NCI-H69 (cell line): Measurements from ENCODE around the gene USH1C.

Source experiments
- DNase-seq: peaks from one replicate; lab custom pipeline; 2025; lab: John Stamatoyannopoulos, UW

The USH1C gene

DNA sequence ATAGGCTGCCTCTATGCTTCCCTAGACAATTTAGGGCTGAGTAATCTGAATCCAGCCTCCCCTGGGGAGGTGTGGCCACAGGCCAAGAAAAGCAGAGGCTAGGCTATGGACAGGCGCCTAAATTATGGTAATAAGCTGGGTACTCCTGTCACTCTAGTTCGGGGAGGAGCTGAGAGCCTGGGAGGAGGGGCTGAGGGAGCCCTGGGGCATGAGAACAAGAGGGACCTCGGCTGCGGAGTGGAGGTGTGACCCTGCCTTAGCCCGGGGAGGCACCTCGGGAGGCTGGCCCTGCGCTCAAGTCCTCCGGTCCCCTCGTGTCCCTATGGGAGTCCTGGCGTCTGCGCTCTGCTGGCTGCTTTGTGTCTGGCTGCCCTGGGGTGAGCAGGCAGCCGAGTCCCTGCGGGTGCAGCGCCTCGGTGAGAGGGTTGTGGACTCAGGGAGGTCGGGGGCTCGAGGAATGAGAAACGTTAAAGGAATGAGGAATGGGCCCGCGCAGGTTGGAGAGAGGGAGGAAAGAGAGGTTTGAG is 2.9 kb upstream of the USH1C start, which contains the start of gene OTOG:
Gene OTOG (plus strand): TSS at position 209 of the 527 bp plus-strand sequence. CDS start 114 bp downstream, at position 323.
- DNase-seq: peak; percentile 97

DNA sequence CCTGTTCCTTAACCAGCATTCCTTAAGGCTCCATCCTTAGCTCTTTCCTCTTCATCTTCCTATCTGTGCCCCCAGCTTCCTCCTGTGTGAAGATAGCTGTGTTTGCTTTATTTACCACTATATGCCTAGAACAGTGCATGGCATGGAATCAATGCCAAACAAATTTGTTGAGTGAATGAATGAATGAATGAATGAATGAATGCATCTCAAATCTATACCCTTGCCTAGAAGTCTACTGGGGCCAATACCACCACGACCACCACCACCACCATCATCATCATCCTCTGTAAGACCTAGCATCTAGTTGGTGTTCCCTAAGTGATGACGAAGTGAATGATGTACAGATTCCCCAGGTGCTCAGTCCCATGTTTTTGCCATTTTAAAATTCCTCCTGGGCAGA is 2.0 kb upstream of the USH1C start:
- no peak for DNase-seq

- no peak for DNase-seq
These were observed 539 bp downstream of the USH1C start for GRCh38 chr11:17543574-17544180.

DNA sequence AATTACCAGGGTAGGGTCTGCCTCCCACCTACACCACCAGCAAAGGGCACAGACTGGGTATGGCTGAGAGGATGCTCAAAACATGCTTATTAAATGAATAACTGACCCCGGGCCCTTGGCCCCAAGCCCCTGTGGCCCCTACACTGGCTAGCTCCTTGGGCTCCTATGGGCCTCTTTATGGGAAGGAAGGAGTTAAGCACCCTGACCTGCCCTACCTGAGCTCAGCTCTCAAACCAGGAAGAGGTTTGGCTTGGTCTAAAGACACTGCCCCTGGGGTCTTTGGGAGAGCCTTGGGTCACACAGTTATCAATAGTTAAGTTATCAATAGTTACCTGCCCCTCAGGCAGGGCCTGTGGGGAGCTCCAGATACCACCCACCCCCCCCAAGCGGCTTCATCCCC is 1.2 kb downstream of the USH1C start:
- DNase-seq: no peak

DNA sequence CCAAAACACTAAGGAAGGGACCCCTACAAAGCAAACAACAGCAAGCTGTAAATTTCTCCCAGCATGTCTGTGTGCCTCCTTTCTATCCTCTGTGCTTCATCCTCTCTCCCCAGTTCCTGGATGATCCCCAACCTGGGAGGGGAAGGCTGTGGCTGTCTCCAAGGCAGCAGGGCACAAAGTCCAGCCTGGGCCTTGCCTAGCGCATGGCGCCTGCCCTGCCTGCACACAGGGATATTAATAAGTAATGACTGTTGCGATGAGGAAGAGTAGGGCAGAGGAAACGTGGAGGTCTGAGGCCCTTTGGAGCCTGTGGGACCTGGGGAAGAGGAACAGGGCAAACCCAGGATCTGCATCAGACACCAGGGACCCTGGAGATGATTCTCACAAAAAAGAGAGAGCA is 2.0 kb downstream of the USH1C start:
- peak; percentile 41 for DNase-seq

GRCh38 chr11:17541330-17541885 is 2.8 kb downstream of the USH1C start:
- no peak for DNase-seq

- DNase-seq: no peak
These were observed 3.4 kb downstream of the USH1C start for GRCh38 chr11:17540807-17541206.

DNA sequence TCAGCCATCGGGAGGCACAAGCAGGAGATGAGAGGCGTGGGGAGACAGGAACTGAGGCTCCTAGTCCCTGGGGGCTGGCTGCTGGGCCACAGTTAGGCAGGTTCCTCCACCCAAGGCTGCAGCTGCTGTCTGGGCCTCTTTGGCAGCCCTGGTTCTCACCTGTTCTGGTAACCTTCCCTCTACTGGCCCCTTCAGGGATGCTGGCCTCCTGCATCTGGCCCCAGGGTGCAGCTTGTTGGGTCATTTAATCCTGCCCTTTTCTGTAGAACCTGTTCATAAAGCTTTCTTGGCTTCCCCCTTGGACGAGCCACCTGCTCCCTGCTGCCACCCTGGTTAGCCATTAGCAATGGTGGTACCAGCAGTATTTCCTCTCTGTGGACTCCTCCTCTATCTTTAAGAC is 5.5 kb downstream of the USH1C start:
- peak; percentile 47 for DNase-seq

GRCh38 chr11:17538054-17538453 is 6.2 kb downstream of the USH1C start:
- no peak for DNase-seq

DNA sequence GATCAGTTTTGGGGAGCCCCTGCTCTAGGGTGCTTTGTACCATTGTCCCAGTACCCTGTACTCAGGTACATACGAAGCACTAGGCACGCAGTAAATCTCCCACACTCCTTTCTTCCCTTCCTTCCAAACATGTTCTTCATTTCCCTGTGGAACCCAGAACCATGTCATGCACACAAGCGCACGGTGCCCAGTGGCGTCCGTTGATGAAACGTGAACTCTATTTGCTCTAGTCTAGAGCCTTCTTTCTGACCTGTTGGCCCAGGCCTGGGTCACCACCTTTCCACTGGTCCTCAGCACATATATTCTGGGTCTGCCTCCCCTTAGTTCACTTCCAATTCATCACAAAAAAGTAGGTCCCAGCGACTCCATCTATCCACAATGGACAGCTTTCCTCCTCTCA is 7.0 kb downstream of the USH1C start:
- DNase-seq: no peak

- DNase-seq: peak; percentile 15
These were observed 8.7 kb downstream of the USH1C start for GRCh38 chr11:17535488-17535887.

GRCh38 chr11:17533778-17534415 is 10.3 kb downstream of the USH1C start:
- DNase-seq: no peak

DNA sequence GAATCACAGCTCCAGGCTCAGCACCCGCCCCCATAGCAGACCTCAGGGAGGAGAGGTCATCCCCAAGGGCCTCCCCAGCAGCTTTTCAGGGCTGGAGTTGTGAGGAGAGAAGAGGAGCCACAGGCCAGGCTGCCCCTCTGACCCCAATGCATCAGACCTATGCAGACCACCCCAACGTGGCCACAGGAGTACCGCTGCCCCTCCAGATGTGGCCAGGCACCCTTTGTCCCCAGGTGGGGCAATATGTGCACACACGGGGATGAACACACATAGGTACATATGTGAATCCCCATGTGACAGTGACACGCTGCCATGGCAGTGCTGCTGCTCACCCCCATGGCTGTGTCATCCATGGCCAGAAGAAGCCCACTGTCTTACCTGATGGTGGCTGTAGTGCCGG is 10.9 kb downstream of the USH1C start:
- no peak for DNase-seq

DNA sequence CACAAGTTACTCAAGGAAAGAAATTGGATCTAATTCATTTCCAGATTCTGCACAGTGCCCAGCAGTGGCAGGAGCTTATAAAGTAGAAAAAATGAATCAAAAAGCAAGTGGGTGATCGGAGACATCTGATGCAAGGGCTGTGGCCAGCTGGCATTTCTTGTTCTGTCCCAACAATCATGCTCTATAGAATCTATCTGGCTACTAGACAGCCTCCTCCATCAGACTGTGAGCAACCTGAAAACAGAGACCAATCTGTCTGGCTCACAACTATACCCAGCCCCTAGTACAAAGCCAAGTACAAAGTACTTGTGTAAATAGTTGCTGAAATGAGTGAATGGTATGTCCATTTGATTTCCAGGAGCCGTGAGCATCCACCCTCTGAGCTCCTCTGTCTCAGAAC is 11.4 kb downstream of the USH1C start:
- no peak for DNase-seq

GRCh38 chr11:17531636-17532113 is 12.5 kb downstream of the USH1C start:
- peak; percentile 71 for DNase-seq

- DNase-seq: peak; percentile 86
These were observed 13.1 kb downstream of the USH1C start for GRCh38 chr11:17531071-17531600.

GRCh38 chr11:17529844-17530185 is 14.4 kb downstream of the USH1C start:
- no peak for DNase-seq

- peak; percentile 81 for DNase-seq
These were observed 15.0 kb downstream of the USH1C start for GRCh38 chr11:17528906-17529843.

GRCh38 chr11:17528181-17528691 is 16.0 kb downstream of the USH1C start:
- peak; percentile 67 for DNase-seq

DNA sequence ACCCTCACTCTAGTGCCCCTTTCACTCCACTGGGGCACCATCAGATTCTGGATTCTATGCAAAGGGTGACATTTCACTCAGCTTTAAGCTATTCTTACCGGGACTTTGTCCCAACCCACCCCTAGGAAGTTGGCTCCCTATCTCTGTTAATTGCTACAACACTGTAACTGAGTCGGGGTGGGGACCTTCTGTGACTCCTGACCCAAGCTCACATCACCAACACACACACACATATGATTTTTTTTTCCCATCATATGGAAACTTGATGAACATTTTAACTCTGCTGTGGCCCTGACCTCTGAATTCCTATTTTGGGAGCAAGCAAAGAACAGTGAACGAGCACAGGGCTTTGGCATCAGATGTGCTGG is 16.6 kb downstream of the USH1C start:
- no peak for DNase-seq

- no peak for DNase-seq
These were observed 17.1 kb downstream of the USH1C start for GRCh38 chr11:17526931-17527627.
